Non-pigmented ciliary epithelial cell (primary cell): Measurements from ENCODE around the gene MARK2.

Experiments
- DNase-seq: peaks from one replicate; pipeline ENCODE4 v3.0.0-alpha.2; 2010; ENCODE audit warnings: low read depth

The MARK2 gene

DNA sequence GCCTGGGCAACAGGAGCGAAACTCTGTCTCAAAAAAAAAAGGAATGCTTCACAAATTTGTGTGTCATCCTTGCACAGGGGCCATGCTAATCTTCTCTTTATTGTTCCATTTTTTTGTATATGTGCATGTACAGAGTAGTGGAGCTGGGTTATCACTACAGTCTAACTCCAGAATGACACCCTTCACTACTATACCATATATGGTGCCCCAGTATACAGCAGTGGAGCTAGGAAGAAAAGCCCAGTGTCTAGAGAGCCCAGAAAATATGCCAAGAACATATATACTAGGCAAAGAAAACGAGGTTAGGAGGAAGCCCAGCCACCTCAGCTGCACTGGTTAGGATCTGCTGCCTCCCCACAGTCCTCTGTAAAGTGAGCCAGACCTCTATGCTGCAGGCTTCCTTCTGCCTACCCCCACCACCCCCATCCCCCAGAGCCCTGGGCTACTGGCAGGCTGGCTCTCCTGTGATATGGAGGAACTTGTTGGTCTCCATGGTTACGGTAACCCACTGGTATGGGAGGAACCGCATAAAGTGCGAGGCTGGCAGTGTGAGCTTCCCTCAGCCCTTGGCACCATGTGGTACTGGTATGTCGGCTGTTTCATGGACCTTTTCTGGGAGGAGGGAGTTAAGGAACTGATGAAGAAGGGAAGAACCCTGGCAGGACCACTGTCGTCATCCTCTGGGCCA, 43.8 kb downstream of the MARK2 start:
- no peak for DNase-seq

DNA sequence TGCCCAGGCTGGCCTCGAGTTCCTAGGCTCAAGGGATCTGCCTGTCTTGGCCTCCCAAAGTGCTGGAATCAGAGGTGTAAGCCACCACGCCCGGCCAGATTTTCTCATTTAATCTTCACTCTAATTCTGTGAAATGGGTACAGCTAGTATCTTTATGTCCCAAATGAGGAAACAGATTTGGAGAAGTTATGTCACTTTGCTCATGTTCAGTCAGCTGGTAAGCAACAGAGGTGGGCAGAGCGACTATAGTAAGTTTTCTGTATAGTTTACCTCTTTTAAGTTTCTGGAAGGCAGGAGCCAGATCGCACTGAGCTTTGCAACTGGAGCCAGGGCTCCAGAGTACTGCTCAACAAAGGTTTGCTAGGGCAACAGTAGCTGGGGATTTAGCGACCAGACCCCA, 44.9 kb downstream of the MARK2 start:
- DNase-seq, result no peak

- no peak for DNase-seq
Measured at GRCh38 chr11:63884196-63884932, 45.5 kb downstream of the MARK2 start.

DNA sequence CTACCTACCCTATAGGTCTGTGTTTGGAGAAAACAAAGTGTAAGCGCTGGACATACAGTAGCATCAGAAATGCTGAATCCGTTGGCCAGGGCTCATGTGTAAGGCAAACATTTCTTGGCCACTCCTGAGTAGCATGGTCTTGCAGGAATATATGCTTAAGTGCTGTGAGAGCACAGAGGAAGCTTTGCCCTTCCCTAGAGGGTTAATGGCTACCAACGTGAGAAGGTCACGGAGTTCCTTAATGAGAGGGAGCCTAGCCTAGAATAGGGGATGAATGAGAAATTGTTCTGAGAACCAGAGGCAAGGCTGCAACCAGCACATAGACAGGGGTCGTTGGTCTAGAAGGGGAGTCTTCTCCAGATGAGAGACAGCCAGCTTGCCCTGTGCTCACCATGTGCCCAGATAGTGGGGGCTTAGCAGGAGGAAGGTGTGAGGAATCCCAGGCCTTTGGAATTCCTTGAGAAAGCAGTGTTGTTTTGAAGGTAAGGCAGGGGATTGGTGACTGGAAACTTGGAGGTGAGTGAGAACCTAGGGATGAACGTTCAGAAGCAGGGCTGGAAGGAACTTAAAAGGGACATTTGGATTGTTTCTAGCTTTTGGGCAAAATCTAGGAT, 48.6 kb downstream of the MARK2 start:
- no peak for DNase-seq

DNA sequence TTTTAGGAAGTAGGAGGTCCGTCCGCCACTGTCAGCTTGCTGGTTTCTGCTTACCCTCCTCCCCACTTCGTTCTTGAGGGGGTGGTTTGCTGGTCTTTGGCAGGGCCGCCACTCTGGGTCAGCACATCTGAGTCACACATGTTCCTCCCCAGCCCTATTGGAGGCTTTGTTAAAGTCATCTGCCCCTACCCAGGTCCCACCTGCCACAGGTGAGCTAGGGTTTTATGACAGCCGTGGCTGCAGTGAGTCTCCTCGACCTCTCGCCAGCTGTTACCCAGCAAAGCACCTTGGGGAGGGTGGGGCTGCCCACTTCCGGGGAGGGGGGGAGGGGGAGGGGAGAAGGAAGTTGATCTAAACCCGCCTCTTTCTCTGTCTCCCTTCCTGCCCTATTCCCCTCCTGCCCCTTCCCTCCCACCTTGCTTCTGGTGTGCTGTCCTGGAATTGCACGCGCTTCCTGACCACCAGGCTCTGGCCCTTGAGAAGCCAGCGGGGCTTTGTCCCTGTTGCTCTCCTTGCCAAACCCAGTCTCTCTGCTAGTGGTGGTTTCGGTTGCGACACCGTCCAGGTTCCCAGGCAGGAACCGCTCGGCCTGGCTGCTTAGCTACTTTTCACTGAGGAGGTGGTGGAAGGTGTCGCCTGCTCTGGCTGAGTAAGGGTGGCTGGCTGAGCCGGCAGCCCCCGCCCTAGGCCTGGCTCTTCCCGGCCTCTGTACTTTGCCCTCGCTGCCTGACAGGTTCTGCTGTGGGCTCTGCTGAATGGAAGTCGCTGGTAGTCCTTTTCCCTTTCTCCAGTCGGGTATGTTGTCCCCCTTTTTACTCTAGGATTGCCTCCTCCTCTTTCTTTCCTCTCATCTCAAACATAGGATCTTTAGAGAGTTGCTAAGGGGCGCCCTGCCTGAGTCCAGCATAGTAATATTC, 49.5 kb downstream of the MARK2 start:
- DNase-seq, result no peak

- DNase-seq, result no peak
Measured at GRCh38 chr11:63889344-63889743, 50.4 kb downstream of the MARK2 start.

DNA sequence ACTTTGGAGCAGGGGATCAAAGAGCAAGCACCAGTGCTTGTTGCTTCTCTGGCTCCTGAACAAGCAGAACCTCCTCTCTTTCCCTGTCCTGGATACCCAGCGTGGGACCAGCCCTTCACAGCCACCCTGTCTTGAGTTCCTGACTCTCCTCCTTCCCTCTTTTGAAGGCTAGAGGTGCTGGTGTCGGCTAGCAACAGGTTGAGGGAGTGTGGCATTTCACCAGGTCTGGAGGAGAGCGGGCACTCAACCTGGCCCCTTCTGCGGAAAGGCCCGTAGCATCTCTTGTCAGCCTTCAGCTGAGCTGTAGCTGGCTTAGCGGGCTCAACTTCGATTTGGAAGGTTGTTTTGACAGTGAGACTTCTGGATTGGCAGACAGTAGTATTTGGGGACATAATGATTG, 51.5 kb downstream of the MARK2 start:
- DNase-seq, result no peak

GRCh38 chr11:63892228-63892627, 53.3 kb downstream of the MARK2 start:
- no peak for DNase-seq

DNA sequence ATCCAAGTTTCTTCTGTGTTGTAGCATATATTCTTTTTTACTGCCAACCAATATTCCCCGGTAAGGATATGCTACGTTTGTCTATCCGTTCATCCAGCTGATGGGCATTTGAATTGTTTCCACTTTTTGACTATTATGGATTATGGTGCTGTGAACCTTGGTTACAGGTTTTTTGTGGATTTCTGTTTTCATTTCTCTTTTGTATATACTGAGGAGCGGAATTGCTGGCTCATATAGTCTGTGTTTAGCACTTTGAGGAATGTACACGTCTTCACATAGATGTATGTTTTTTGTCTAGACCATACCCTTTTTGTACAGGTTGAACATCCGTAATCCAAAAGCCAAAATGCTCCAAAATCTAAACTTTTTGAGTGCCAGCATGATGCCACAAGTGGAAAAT, 54.4 kb downstream of the MARK2 start:
- no peak for DNase-seq

DNA sequence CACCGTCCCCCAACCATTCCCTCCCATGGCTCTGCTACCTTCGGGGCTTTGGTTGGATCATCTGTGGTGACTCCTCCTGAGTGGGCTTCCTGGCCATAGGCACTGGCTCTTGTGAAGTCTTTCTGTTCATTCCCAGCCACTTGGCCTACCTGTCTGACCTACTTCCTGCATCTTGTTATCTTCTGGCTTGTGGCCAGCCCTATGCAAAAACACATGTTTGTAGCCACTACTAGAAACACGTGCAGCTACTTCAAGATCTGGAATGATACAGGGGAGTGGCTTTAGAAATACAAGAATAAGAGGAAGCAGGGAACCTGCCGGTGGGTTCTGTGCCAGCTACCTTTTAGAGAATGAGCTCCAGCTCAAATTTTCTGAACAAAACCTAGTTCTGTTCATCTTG, 57.2 kb downstream of the MARK2 start:
- no peak for DNase-seq

DNA sequence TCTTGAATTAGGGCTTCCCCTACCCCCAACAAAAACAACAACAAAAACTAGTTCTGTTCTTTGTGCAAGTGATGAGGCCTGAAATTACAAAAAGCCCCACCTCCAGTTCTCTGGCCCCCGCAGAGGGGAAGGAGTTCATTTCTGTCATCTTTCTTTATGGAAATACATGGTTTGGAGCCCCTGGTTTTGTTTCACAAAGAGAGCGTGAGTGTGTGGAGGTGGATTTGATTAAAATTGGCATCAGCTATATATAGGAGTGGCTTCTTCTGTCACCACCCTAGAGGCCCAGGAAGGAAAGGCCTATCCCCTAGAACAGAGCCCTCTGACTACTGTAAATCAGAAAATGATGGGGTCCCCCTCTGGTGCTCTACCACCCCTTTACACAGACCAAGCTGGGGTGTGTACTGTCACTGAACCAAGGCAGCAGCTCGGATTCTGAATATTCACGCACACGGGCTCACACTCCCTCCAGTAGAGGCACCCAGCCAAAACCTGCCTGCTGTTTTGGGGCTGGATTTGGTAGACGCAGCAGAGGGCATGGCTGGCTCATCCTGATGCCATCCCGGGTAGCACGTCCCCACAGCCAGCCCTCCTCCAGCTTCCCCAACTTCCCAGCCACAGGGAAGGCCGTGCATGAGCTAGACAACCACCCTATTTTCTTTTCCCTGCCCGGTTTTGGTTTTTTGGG, 58.7 kb downstream of the MARK2 start:
- no peak for DNase-seq

DNA sequence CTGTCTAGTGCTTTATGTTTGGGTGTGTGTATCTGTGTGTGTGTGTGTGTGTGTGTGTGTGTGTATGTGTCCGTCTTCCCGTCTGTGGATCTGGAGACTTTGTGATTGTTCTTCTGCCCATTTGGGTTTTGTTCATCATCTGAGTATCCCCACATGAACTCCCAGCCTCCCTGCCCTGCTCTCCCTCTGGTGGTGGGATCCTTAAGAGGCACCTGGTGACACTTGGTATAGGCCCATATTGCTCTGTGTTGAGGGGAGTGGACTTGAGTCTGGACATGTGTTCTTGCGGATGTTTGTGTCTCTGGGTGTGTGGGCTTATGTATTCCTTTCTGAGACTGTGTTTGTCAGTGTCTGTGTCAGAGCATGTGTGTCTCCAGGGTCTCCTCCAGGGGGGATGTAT, 62.8 kb downstream of the MARK2 start:
- no peak for DNase-seq

DNA sequence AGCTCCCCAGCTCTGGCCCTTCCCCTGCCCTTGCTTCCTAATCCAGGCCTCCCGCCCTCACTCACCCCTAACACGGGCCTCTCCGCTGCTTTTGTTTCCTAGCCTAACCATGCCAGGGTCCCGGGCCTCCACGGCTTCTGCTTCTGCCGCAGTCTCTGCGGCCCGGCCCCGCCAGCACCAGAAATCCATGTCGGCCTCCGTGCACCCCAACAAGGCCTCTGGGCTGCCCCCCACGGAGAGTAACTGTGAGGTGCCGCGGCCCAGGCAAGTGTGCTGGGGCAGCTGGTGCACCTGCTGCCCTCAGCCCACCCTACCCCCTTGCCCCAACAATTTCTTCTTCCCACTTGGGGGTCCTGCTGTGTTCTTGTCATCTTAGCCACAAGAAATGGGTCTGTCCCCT, 65.0 kb downstream of the MARK2 start:
- DNase-seq, result no peak

- DNase-seq, result no peak
Measured at GRCh38 chr11:63904743-63905142, 65.8 kb downstream of the MARK2 start.

DNA sequence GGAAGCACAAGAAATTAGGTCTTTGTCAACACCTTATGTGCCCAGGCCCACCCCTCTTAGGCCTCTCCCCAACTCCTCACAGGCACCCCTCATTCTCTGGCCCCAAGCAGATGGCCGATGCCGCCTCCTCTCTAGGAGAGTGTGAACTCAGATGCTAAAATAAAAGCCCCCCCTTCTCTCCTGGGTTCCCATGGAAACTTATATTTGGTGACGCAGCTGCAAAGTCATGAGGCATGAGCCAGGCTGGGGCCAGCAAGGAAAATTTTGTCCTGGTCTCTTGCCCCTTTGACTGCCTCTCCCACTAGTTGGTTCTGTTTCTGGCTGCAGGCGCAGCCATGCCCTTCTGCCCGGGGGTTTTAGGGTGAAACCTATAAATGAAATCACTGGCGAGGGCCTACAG, 66.3 kb downstream of the MARK2 start:
- no peak for DNase-seq

DNA sequence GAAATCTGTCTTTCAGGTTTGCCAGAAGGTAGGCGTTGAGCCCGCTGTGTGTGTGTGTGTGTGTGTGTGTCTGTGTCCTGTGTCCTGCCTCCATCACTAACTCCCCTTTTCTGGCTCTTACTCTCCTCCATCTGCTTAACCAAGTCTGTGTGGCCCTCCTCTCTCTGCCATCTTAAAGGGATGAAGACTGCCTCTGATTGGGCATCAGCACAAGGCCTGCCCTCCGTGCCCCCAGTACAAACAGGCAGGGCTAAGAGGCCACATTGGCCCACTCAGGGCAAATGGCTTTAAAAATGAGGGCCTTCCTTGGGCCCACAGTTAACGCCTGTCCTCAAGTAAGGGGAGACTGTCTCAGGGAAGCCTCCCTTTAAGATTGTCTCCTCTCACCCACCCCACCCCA, 67.2 kb downstream of the MARK2 start:
- DNase-seq, result no peak

DNA sequence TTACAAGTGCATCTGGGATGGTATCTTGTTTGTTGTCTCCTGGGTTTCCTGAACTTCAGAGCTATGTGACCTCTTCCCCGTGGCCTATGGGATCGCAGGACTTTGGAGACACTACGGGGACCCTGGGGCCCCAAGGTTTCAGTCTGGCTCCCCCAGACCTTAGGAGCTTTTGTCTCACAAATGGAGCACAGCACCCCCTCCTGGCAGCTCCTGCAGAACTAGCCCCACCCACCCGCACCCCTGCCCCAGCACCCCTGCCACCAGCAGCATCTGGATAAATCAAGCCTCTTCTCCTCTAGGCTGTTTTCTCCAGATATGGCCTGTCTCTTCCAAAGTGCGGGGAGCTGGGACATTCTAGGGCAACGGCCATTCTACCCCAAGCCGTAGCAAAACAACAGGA, 67.7 kb downstream of the MARK2 start:
- no peak for DNase-seq

- no peak for DNase-seq
Measured at GRCh38 chr11:63907063-63907462, 68.2 kb downstream of the MARK2 start.

GRCh38 chr11:63907808-63908530, 69.1 kb downstream of the MARK2 start:
- no peak for DNase-seq

DNA sequence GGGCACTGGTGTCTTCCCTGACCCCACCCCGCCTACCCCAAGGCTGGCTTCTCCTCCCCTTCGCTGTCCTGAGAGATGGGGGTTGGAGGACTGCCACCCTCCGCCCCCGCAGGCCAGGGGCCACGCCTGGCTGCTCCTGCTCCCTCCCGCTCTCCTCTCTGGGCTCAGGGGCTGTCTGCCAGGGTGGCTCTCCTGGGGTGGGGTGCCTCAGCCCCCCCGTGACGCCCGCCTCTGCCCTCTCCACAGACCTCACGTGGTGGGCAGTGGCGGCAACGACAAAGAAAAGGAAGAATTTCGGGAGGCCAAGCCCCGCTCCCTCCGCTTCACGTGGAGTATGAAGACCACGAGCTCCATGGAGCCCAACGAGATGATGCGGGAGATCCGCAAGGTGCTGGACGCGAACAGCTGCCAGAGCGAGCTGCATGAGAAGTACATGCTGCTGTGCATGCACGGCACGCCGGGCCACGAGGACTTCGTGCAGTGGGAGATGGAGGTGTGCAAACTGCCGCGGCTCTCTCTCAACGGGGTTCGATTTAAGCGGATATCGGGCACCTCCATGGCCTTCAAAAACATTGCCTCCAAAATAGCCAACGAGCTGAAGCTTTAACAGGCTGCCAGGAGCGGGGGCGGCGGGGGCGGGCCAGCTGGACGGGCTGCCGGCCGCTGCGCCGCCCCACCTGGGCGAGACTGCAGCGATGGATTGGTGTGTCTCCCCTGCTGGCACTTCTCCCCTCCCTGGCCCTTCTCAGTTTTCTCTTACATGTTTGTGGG, 69.9 kb downstream of the MARK2 start:
- DNase-seq, result no peak
